Cardiac fibroblast (primary cell): Measurements from ENCODE around the gene SDF2L1.

ENCODE experiments used
- DNase-seq, 2 donors: peaks; one replicate each; pipeline versions ENCODE4 v3.0.0 to v3.0.0-alpha.2; 2010; ENCODE audit warnings: low read depth in 2 of 2
- H3K4me3 ChIP-seq, 2 donors: replicated peaks in 1 of 2; 1 replicate in 1 of 2; 2 replicates in 1 of 2; pipeline ENCODE4 v1.5.1; 2011; ENCODE audit warnings: low read depth in 2 of 2, low read length in 2 of 2, mild to moderate bottlenecking in 2 of 2, moderate library complexity in 1 of 2
- TF ChIP-seq, protein P1 (sequence below): IDR thresholded peaks from one replicate; pipeline ENCODE4 v1.5.1; 2011; ENCODE audit warnings: low read depth, mild to moderate bottlenecking, low read length, inconsistent platforms

SDF2L1 gene

DNA sequence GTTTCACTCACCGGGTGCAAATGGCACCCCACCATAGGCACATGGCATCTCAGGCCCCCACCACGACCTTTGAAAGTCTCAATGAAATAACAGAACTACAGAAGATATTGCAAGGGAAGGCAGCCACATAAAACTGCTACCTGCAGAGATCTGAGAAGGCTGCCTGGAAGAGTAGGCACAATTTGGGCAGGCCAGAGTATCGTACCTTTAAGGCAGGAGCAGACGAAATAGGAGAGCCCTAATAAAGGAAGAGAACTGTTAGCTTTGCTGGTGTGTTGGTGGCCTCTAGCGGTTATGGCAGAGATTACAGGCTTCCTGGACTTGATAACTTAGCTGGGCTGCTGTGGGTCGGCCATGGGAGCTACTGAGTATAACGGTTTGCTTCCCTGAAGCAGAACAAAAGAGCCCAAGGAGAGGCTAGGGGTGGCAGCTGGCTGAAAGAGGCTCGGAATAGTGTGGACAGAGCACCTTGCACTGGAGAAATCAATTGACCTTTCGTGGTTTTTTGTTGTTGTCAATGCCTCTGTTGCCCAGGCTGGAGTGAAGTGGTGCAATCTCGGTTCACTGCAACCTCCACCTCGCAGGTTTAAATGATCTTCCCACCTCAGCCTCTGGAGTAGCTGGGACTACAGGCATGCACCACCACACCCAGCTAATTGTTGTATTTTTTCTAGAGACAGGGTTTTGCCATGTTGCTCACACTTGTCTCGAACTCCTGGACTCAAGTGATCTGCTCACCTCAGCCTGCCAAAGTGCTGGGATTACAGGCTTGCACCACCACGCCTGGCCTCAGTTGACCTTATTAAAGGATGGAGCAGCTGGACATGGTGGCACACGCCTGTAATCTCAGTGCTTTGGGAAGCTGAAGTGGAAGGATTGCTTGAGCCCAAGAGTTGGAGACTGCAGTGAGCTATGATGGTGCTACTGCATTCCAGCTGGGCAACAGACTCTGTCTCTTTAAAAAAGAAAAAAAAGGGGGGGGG is 4.8 kb downstream of the SDF2L1 start:
- peak; percentile 87 to 88 for DNase-seq
- TF ChIP-seq, protein P1, sequence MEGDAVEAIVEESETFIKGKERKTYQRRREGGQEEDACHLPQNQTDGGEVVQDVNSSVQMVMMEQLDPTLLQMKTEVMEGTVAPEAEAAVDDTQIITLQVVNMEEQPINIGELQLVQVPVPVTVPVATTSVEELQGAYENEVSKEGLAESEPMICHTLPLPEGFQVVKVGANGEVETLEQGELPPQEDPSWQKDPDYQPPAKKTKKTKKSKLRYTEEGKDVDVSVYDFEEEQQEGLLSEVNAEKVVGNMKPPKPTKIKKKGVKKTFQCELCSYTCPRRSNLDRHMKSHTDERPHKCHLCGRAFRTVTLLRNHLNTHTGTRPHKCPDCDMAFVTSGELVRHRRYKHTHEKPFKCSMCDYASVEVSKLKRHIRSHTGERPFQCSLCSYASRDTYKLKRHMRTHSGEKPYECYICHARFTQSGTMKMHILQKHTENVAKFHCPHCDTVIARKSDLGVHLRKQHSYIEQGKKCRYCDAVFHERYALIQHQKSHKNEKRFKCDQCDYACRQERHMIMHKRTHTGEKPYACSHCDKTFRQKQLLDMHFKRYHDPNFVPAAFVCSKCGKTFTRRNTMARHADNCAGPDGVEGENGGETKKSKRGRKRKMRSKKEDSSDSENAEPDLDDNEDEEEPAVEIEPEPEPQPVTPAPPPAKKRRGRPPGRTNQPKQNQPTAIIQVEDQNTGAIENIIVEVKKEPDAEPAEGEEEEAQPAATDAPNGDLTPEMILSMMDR: peak; percentile 87
- no peak overlapping the region for H3K4me3 ChIP-seq

DNA sequence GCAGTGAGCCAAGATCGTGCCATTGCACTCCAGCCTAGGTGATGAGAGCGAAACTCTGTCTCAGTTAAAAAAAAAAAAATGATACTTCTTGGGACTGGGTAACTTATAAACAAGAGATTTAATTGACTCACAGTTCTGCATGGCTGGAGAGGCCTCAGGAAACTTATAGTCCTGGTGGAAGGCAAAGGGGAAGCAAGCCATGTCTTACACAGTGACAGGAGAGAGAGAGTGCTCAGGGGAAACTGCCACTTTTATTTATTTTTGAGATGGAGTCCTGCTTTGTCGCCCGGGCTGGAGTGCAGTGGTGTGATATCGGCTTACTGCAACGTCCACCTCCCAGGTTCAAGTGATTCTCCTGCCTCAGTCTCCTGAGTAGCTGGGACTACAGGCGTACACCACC is 8.2 kb downstream of the SDF2L1 start:
- no peak overlapping the region for H3K4me3 ChIP-seq
- TF ChIP-seq, protein P1: no peak
- no peak for DNase-seq

DNA sequence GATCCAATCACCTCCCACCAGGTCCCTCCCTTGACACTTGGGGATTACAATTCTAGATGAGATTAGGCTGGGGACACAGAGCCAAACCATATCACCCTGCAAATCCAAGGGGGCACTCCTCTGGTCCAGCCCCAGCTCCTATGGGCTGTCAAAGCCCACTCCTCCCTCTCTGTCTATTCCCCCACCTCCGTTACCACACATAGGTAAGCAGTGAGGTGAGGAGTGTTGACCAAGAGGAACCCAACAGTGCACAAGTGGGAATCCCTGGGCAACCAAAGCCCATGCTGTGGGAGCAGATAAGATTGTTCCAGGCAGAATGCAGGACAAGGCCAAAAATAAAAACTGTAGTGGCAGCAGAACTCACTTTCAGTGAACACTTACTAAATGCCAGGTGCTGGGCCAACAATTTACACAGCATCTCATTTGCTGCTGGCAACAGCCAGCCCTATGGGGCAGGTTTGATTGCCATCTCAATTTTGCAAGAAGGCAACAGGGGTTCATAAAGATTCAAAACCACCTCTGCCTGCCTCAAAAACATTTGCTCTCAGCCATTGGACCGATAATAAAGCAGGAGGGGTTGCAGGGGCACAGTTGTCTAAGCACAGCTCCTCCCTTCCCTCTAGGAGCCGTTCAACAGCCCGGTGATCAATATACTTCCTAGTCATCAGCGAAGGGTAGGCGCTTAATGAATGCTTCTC is 8.9 kb downstream of the SDF2L1 start:
- no peak for DNase-seq
- TF ChIP-seq, protein P1: no peak
- H3K4me3 ChIP-seq: peak overlapping the region in 1 of 2 donors; percentile 81

DNA sequence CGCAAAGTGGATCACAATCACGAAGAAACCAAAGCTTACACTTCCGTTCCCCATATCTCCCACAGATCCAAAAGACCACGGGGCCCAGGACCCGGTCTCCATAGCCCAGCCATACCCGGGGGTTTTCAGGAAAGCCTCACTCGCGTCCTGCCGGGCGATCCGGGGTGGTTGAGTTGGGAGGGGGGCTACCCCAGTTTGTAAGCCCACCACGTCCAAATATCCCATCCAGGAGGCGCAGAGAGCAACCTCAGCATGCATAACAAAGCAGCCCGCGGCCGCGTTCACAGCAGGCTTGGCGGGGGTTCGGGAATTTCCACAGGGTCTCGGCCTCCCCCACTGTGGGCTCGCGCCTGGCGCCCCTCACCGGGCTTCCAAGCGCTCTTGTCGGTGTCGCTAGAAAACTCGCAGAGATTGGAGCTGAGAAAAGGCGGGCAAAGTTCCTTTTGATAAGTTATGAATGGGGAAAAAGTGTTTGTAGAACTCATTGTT is 9.5 kb downstream of the SDF2L1 start:
- TF ChIP-seq, protein P1: no peak
- no peak for DNase-seq
- H3K4me3 ChIP-seq: peak overlapping the region; percentile 81

DNA sequence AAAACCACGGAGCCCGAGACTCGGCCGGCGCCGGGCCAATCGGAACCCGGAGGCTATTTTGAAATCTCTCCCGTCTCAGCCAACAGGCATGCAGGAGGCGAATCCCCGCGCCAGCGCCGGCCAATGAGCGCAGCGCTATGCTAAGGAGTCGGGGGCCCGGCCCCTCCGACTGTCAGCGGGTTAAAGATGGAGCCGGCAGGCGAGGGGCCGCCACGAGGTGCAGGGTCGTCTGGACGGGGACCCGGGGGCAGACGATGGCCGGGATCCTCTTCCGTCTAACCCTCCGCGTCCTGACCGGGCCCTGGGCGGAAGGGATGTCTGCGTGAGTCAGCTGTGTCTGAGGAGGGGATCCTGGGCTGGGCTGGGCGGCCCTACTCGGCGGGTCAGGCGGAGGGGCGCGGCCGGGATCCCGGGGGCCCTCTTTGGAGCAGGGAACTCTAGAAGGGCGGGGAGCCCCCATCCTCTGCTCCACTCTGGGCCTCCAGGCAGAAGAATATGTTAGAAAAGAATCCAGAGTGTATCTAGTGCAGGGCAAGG is 10.0 kb downstream of the SDF2L1 start:
- TF ChIP-seq, protein P1: no peak
- peak; percentile 85 to 87 for DNase-seq

More for the DNA sequence above, 10.0 kb downstream of the SDF2L1 start:
- peak overlapping the region; percentile 81 for H3K4me3 ChIP-seq
